Measurements from ENCODE around the gene PRKN. TPM values are rescaled to one million over a fixed set of nuclear protein-coding genes. Genes with fewer than 3 reads are reported as not detected.

Gene PRKN
- total and polyA plus RNA-seq, 4 experiments from 2014 or later, result 0.50 to 5.3 (median 2.9) TPM

- intact Hi-C loops (cut with micrococcal nuclease), result no loop called here
- Histone ChIP-seq H3K36me3 (ENCODE audit: insufficient read depth, low read length) (no peaks in the 10 kb centered on the region), H3K9me3 (ENCODE audit: control insufficient read depth in 1 of 2, low read length in 2 of 2) (no peaks in the 10 kb centered on the region), H3K27me3 (ENCODE audit: insufficient read depth, low read length) (no peaks in the 10 kb centered on the region), H3K4me3 (ENCODE audit: low read length in 2 of 2) (no peak overlapping the region), H3K27ac (ENCODE audit: low read depth, low read length) (no peak overlapping the region), H3K4me1 (ENCODE audit: insufficient read depth, low read length) (no peaks in the 10 kb centered on the region)
- no peaks in the 10 kb centered on the region for H3K4me1 Mint-ChIP-seq
- H3K4me3 Mint-ChIP-seq, result no peak overlapping the region
- no peaks in the 10 kb centered on the region for H3K27me3 Mint-ChIP-seq
- no peaks in the 10 kb centered on the region for H3K9me3 Mint-ChIP-seq
- H3K36me3 Mint-ChIP-seq, result no peaks in the 10 kb centered on the region
- H3K27ac Mint-ChIP-seq, result no peak overlapping the region
- DNase-seq, result no peak
- ChIA-PET POLR2A (ENCODE audit: partially characterized antibody) (no interaction called here), CTCF (ENCODE audit: partially characterized antibody) (no interaction called here)
Measured at GRCh38 chr6:161349886-161350285, 1377.7 kb downstream of the PRKN start.

DNA sequence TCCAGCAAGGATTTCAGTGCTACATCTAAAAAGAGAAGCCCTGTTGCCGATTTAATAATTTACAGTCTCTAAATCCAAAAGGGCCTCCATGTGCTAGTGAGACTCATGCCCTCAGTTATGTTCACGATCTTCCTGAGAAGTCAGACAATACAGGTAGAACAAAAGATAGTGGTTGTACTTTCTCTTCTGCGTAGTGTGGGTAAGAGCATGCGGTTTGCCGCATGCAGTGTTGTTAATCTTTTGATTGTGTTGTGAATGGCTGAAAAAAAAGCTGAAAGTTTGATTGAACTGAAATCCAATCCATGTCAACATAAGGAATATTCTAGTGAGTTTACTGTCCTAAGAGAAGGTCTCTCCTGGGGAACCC lies 1379.0 kb downstream of the PRKN start:
- H3K27ac Mint-ChIP-seq, result no peak overlapping the region
- intact Hi-C loops (cut with micrococcal nuclease), result no loop called here
- Histone ChIP-seq H3K9me3 (ENCODE audit: control insufficient read depth in 1 of 2, low read length in 2 of 2) (no peaks in the 10 kb centered on the region), H3K36me3 (ENCODE audit: insufficient read depth, low read length) (no peaks in the 10 kb centered on the region), H3K4me3 (ENCODE audit: low read length in 2 of 2) (no peak overlapping the region), H3K27me3 (ENCODE audit: insufficient read depth, low read length) (no peaks in the 10 kb centered on the region), H3K27ac (ENCODE audit: low read depth, low read length) (no peak overlapping the region), H3K4me1 (ENCODE audit: insufficient read depth, low read length) (no peaks in the 10 kb centered on the region)
- no peaks in the 10 kb centered on the region for H3K36me3 Mint-ChIP-seq
- no peaks in the 10 kb centered on the region for H3K27me3 Mint-ChIP-seq
- no peak for DNase-seq
- no peak overlapping the region for H3K4me3 Mint-ChIP-seq
- ChIA-PET CTCF (ENCODE audit: partially characterized antibody) (no interaction called here), POLR2A (ENCODE audit: partially characterized antibody) (no interaction called here)
- H3K4me1 Mint-ChIP-seq, result no peaks in the 10 kb centered on the region
- H3K9me3 Mint-ChIP-seq, result no peaks in the 10 kb centered on the region

GRCh38 chr6:161347988-161348627 lies 1379.5 kb downstream of the PRKN start:
- no peaks in the 10 kb centered on the region for H3K9me3 ChIP-seq (ENCODE audit: control insufficient read depth in 1 of 2, low read length in 2 of 2)
- H3K4me3 ChIP-seq (ENCODE audit: low read length in 2 of 2), result no peak overlapping the region
- H3K4me1 ChIP-seq (ENCODE audit: insufficient read depth, low read length), result no peaks in the 10 kb centered on the region
- ChIA-PET CTCF (ENCODE audit: partially characterized antibody) (no interaction called here), POLR2A (ENCODE audit: partially characterized antibody) (no interaction called here)
- H3K27me3 ChIP-seq (ENCODE audit: insufficient read depth, low read length), result no peaks in the 10 kb centered on the region
- H3K27ac ChIP-seq (ENCODE audit: low read depth, low read length), result no peak overlapping the region
- H3K27ac Mint-ChIP-seq, result no peak overlapping the region
- no peaks in the 10 kb centered on the region for H3K36me3 ChIP-seq (ENCODE audit: insufficient read depth, low read length)
- no peaks in the 10 kb centered on the region for H3K36me3 Mint-ChIP-seq
- H3K4me3 Mint-ChIP-seq, result peak overlapping the region in 1 of 8 donors; percentile 10
- intact Hi-C loops (cut with micrococcal nuclease), result no loop called here
- no peaks in the 10 kb centered on the region for H3K9me3 Mint-ChIP-seq
- no peaks in the 10 kb centered on the region for H3K4me1 Mint-ChIP-seq
- no peaks in the 10 kb centered on the region for H3K27me3 Mint-ChIP-seq
- DNase-seq, result no peak

- Histone ChIP-seq H3K4me1 (ENCODE audit: insufficient read depth, low read length) (no peaks in the 10 kb centered on the region), H3K27ac (ENCODE audit: low read depth, low read length) (no peak overlapping the region), H3K36me3 (ENCODE audit: insufficient read depth, low read length) (no peaks in the 10 kb centered on the region), H3K4me3 (ENCODE audit: low read length in 2 of 2) (no peak overlapping the region), H3K9me3 (ENCODE audit: control insufficient read depth in 1 of 2, low read length in 2 of 2) (no peaks in the 10 kb centered on the region), H3K27me3 (ENCODE audit: insufficient read depth, low read length) (no peaks in the 10 kb centered on the region)
- Mint-ChIP-seq H3K36me3 (no peaks in the 10 kb centered on the region), H3K27me3 (peaks cover 0 to 2% of the 10 kb centered on the region in 2 donors), H3K4me3 (no peak overlapping the region), H3K27ac (no peak overlapping the region), H3K9me3 (peaks cover 0 to 1% (median 0%) of the 10 kb centered on the region in 8 donors), H3K4me1 (no peaks in the 10 kb centered on the region)
- intact Hi-C loops (cut with micrococcal nuclease), result no loop called here
- ChIA-PET CTCF (ENCODE audit: partially characterized antibody) (no interaction called here), POLR2A (ENCODE audit: partially characterized antibody) (no interaction called here)
- no peak for DNase-seq
Measured at GRCh38 chr6:161347125-161347524, 1380.4 kb downstream of the PRKN start.

- Mint-ChIP-seq H3K4me1 (no peaks in the 10 kb centered on the region), H3K4me3 (no peak overlapping the region), H3K36me3 (no peaks in the 10 kb centered on the region), H3K27ac (no peak overlapping the region), H3K27me3 (peaks cover 0 to 2% of the 10 kb centered on the region in 2 donors), H3K9me3 (peaks cover 0 to 1% (median 0%) of the 10 kb centered on the region in 8 donors)
- Histone ChIP-seq H3K4me3 (ENCODE audit: low read length in 2 of 2) (no peak overlapping the region), H3K4me1 (ENCODE audit: insufficient read depth, low read length) (no peaks in the 10 kb centered on the region), H3K36me3 (ENCODE audit: insufficient read depth, low read length) (no peaks in the 10 kb centered on the region), H3K27ac (ENCODE audit: low read depth, low read length) (no peak overlapping the region), H3K9me3 (ENCODE audit: control insufficient read depth in 1 of 2, low read length in 2 of 2) (no peaks in the 10 kb centered on the region), H3K27me3 (ENCODE audit: insufficient read depth, low read length) (no peaks in the 10 kb centered on the region)
- no peak for DNase-seq
- intact Hi-C loops (cut with micrococcal nuclease), result no loop called here
- POLR2A ChIA-PET (ENCODE audit: partially characterized antibody), result no interaction called here
- CTCF ChIA-PET (ENCODE audit: partially characterized antibody), result interaction anchor here (1.3 kb wide), 1 partner anchor 24 kb away, joined by 3 read pairs; no protein-coding TSS in a partner anchor
Measured at GRCh38 chr6:161346717-161347116, 1380.8 kb downstream of the PRKN start.

GRCh38 chr6:161344626-161345025 lies 1382.9 kb downstream of the PRKN start:
- Mint-ChIP-seq H3K27ac (no peak overlapping the region), H3K4me3 (no peak overlapping the region), H3K36me3 (no peaks in the 10 kb centered on the region), H3K27me3 (peaks cover 0 to 2% of the 10 kb centered on the region in 2 donors), H3K9me3 (peaks cover 0 to 1% (median 0%) of the 10 kb centered on the region in 8 donors), H3K4me1 (no peaks in the 10 kb centered on the region)
- no peak overlapping the region for H3K4me3 ChIP-seq (ENCODE audit: low read length in 2 of 2)
- H3K36me3 ChIP-seq (ENCODE audit: insufficient read depth, low read length), result no peaks in the 10 kb centered on the region
- ChIA-PET CTCF (ENCODE audit: partially characterized antibody) (interaction anchor here (1.4 kb wide), 1 partner anchor 10 kb away, joined by 5 read pairs; no protein-coding TSS in a partner anchor), POLR2A (ENCODE audit: partially characterized antibody) (no interaction called here)
- intact Hi-C loops (cut with micrococcal nuclease), result no loop called here
- no peaks in the 10 kb centered on the region for H3K9me3 ChIP-seq (ENCODE audit: control insufficient read depth in 1 of 2, low read length in 2 of 2)
- no peak for DNase-seq
- no peak overlapping the region for H3K27ac ChIP-seq (ENCODE audit: low read depth, low read length)
- no peaks in the 10 kb centered on the region for H3K4me1 ChIP-seq (ENCODE audit: insufficient read depth, low read length)
- no peaks in the 10 kb centered on the region for H3K27me3 ChIP-seq (ENCODE audit: insufficient read depth, low read length)

DNA sequence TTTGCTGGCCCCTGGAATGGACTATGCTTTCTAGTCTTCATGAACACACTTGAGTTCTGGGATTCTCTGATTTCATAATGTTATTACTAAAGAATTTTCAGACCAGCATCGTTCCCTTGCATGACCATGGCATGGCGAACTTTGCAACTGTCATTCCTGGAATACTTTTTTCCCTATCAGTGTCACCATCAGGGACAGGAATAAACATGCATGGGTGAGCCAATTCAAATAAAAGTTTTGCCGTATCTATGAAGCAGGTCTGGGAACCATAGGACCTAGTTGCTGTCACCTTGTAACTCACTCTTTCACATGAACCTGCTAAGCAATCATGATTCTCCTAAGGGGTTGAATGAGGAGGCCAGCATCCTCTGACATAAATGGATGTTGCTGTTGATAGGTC lies 1385.5 kb downstream of the PRKN start:
- Mint-ChIP-seq H3K4me3 (no peak overlapping the region), H3K4me1 (no peaks in the 10 kb centered on the region), H3K27me3 (peaks cover 0 to 2% of the 10 kb centered on the region in 2 donors), H3K9me3 (peaks cover 0 to 1% (median 0%) of the 10 kb centered on the region in 8 donors), H3K27ac (no peak overlapping the region), H3K36me3 (no peaks in the 10 kb centered on the region)
- intact Hi-C loops (cut with micrococcal nuclease), result no loop called here
- no peaks in the 10 kb centered on the region for H3K9me3 ChIP-seq (ENCODE audit: control insufficient read depth in 1 of 2, low read length in 2 of 2)
- no peaks in the 10 kb centered on the region for H3K4me1 ChIP-seq (ENCODE audit: insufficient read depth, low read length)
- no peak overlapping the region for H3K4me3 ChIP-seq (ENCODE audit: low read length in 2 of 2)
- CTCF ChIA-PET (ENCODE audit: partially characterized antibody), result no interaction called here
- POLR2A ChIA-PET (ENCODE audit: partially characterized antibody), result no interaction called here
- H3K36me3 ChIP-seq (ENCODE audit: insufficient read depth, low read length), result no peaks in the 10 kb centered on the region
- no peak overlapping the region for H3K27ac ChIP-seq (ENCODE audit: low read depth, low read length)
- DNase-seq, result no peak
- no peaks in the 10 kb centered on the region for H3K27me3 ChIP-seq (ENCODE audit: insufficient read depth, low read length)

DNA sequence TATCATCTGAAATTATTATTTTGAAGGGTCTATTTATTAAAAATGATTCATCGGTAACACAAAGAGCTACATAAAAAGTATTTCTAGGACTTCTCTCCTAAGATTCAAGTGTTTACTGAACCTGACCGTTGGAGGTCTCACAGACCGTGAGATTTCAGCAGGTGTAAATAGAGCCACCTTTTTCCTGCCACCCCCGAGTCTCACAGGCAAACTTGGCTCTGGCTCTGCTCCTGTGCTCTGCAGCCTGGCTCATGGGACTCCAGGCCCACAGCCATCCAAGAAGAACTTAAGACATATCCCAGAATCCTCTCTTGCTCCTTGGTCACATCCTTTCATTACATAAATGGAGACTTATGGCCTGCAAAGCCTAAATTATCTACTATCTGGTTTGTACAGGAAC lies 1385.9 kb downstream of the PRKN start:
- Mint-ChIP-seq H3K9me3 (peaks cover 0 to 1% (median 0%) of the 10 kb centered on the region in 8 donors), H3K27ac (no peak overlapping the region), H3K36me3 (no peaks in the 10 kb centered on the region), H3K27me3 (peaks cover 0 to 2% of the 10 kb centered on the region in 2 donors), H3K4me3 (no peak overlapping the region), H3K4me1 (no peaks in the 10 kb centered on the region)
- H3K4me3 ChIP-seq (ENCODE audit: low read length in 2 of 2), result no peak overlapping the region
- ChIA-PET POLR2A (ENCODE audit: partially characterized antibody) (no interaction called here), CTCF (ENCODE audit: partially characterized antibody) (no interaction called here)
- DNase-seq, result no peak
- intact Hi-C loops (cut with micrococcal nuclease), result no loop called here
- no peaks in the 10 kb centered on the region for H3K9me3 ChIP-seq (ENCODE audit: control insufficient read depth in 1 of 2, low read length in 2 of 2)
- no peaks in the 10 kb centered on the region for H3K4me1 ChIP-seq (ENCODE audit: insufficient read depth, low read length)
- no peaks in the 10 kb centered on the region for H3K36me3 ChIP-seq (ENCODE audit: insufficient read depth, low read length)
- no peak overlapping the region for H3K27ac ChIP-seq (ENCODE audit: low read depth, low read length)
- H3K27me3 ChIP-seq (ENCODE audit: insufficient read depth, low read length), result no peaks in the 10 kb centered on the region
